A673 (cell line): ENCODE data around the gene DUSP8. TPM values are rescaled to one million over a fixed set of nuclear protein-coding genes. Genes with fewer than 3 reads are reported as not detected.

Experiments used
- BruUV-seq: library from RNA; stranded (reverse); fragments of 400-500 nt; replicated peaks from 2 replicates; lab custom pipeline; 2021; lab: Mats Ljungman, UMichigan
- CTCF ChIA-PET: fragments of 300-600 bp; sonication (Branson Sonifier 250); formaldehyde crosslinking; loops from one replicate; lab custom pipeline; 2022; ENCODE audit warnings: antibody characterized with exemption; lab: Charles Lee
- POLR2A ChIA-PET: fragments of 300-600 bp; sonication (Branson Sonifier 250); formaldehyde crosslinking; loops from one replicate; lab custom pipeline; 2022; ENCODE audit warnings: antibody characterized with exemption; ENCODE audit not compliant: low non-redundant PET; lab: Charles Lee
- DNase-seq: peaks from one replicate; pipeline ENCODE4 v3.0.0-alpha.2; 2015; ENCODE audit warnings: low spot score
- H3K27ac ChIP-seq: fragments of 200-600 bp; sonication (generic); 2 replicates; pipeline ENCODE4 v1.5.1; 2016; ENCODE audit warnings: mixed run types, low read depth, mild to moderate bottlenecking, mixed read lengths, antibody characterized with exemption, low read length; ENCODE audit not compliant: poor library complexity, severe bottlenecking
- H3K27me3 ChIP-seq: fragments of 200-600 bp; sonication (generic); replicated peaks from 2 replicates; pipeline ENCODE4 v1.6.1; 2017; ENCODE audit warnings: mixed run types, low read depth, mild to moderate bottlenecking, mixed read lengths, antibody characterized with exemption, low read length; ENCODE audit not compliant: insufficient read depth, poor library complexity
- H3K36me3 ChIP-seq: fragments of 200-600 bp; sonication (generic); 2 replicates; pipeline ENCODE4 v1.6.1; 2016; ENCODE audit warnings: mixed run types, mild to moderate bottlenecking, mixed read lengths, antibody characterized with exemption, low read length; ENCODE audit not compliant: insufficient read depth, poor library complexity, severe bottlenecking
- H3K4me1 ChIP-seq: fragments of 200-600 bp; sonication (generic); 2 replicates; pipeline ENCODE4 v1.6.1; 2017; ENCODE audit warnings: mixed run types, mild to moderate bottlenecking, mixed read lengths, antibody characterized with exemption, low read length; ENCODE audit not compliant: insufficient read depth, poor library complexity, severe bottlenecking
- H3K4me3 ChIP-seq: fragments of 200-600 bp; sonication (generic); 2 replicates; pipeline ENCODE4 v1.5.1; 2016; ENCODE audit warnings: low read depth, mixed run types, mild to moderate bottlenecking, mixed read lengths, low read length; ENCODE audit not compliant: poor library complexity, severe bottlenecking
- H3K9me3 ChIP-seq: fragments of 200-600 bp; sonication (generic); 2 replicates; pipeline ENCODE4 v1.6.1; 2016; ENCODE audit warnings: mixed run types, low read depth, mild to moderate bottlenecking, mixed read lengths, antibody characterized with exemption, low read length; ENCODE audit not compliant: poor library complexity, severe bottlenecking
- CTCF ChIP-seq: fragments of 300-800, 200-600 bp; sonication (generic); conservative IDR thresholded peaks from 2 replicates; pipeline ENCODE4 v1.5.1; 2017; ENCODE audit warnings: low read depth, mild to moderate bottlenecking, antibody characterized with exemption, low read length, moderate library complexity, mixed read lengths
- EZH2 ChIP-seq: fragments of 200-600 bp; sonication (generic); IDR thresholded peaks from 2 replicates; pipeline ENCODE4 v1.6.1; 2017; ENCODE audit warnings: borderline replicate concordance, low read depth, mild to moderate bottlenecking, mixed read lengths, antibody characterized with exemption, low read length; ENCODE audit not compliant: poor library complexity, severe bottlenecking
- intact Hi-C: fragments of 100-400 bp; cut with micrococcal nuclease; formaldehyde crosslinking; loops from one replicate; pipeline ENCODE4 v1.10.0; 2022; ENCODE audit not compliant: unreplicated experiment
- total RNA-seq: library from RNA; stranded (reverse); gene quantifications from 2 replicates; pipeline ENCODE4 v1.2.3, GENCODE V29; 2021

DUSP8 gene
- total RNA-seq, 1 experiment from 2014 or later, result 1.9 TPM

- no TSS peak for BruUV-seq
- ChIA-PET CTCF (no interaction called here), POLR2A (no interaction called here)
- intact Hi-C loops, result loop anchor here (5.0 to 10.0 kb wide), 2 partner anchors 76 to 284 kb away; partner anchors contain the start of genes KRTAP5-4, KRTAP5-5 and SYT8
- H3K27ac ChIP-seq, result no peak overlapping the region
- no peak for DNase-seq
- no peaks in the 10 kb centered on the region for H3K4me1 ChIP-seq
- no peak for TF ChIP-seq CTCF
- TF ChIP-seq EZH2, result no peak
- no peaks in the 10 kb centered on the region for H3K9me3 ChIP-seq
- H3K27me3 ChIP-seq, result peaks cover 35% of the 10 kb centered on the region
- H3K4me3 ChIP-seq, result no peak overlapping the region
- no peaks in the 10 kb centered on the region for H3K36me3 ChIP-seq
Observed at GRCh38 chr11:1548221-1549070, 23.6 kb downstream of the DUSP8 start.

- intact Hi-C loops, result loop anchor here (2.0 to 10.0 kb wide), 3 partner anchors 27 to 285 kb away; partner anchors contain the start of genes KRTAP5-4, KRTAP5-5 and SYT8
- ChIA-PET CTCF (interaction anchor here (1.8 kb wide), 1 partner anchor 27 kb away, joined by 14 read pairs; no protein-coding TSS in a partner anchor), POLR2A (no interaction called here)
- Histone ChIP-seq H3K9me3 (no peaks in the 10 kb centered on the region), H3K4me3 (no peak overlapping the region), H3K27ac (no peak overlapping the region), H3K4me1 (no peaks in the 10 kb centered on the region), H3K36me3 (no peaks in the 10 kb centered on the region), H3K27me3 (peaks cover 35% of the 10 kb centered on the region)
- DNase-seq, result no peak
- no peak for TF ChIP-seq CTCF
- no peak for TF ChIP-seq EZH2
- no TSS peak for BruUV-seq
Observed at GRCh38 chr11:1547467-1548098, 24.5 kb downstream of the DUSP8 start.

DNA sequence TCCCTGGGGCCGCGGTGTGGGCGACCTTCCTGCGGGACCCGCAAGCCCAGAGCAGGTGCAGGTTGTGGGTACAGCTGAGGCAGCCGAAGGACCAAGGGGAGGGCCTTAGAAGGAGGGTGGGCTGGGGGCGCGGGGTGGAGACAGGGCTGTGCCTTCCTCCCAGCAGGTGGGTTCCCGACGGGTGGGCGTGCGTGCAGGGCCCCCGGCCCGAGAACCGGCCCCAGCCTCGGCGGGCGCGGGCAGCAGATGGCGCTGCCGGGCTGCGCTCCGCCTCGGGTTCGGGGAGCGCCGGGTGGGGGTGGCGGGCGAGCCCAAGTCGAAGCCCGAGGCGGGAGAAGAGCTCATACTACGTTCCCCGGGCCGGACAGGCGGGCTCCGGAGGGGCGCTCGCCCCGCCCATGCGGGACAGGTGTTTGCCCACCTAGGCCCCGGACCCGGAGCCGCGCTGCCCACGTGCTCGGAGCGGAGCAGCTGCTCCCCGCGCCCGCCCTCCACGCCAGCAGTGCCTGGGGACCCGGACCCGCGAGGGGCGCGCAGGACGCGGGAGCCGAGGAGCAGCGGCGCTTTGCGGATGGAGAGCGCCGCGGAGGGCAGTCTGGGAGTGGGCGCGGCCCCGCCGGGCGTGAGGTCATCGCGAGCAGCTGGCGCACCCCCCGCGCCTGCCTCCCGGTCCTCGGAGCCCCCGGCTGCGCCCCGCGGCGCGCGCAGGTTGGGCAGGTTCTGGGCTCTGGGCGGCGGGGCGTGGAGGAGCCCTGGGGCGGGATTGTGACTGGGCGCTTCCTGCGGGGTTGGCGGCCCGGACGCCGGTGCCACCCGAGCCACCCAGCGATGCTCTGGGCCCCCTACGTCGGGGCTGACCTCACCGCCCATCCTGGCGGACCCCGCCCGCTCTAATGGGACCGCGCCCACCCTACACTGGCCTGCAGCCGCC lies 25.3 kb downstream of the DUSP8 start:
- no peak overlapping the region for H3K27ac ChIP-seq
- H3K4me1 ChIP-seq, result no peaks in the 10 kb centered on the region
- peak; percentile 55 for DNase-seq
- peak overlapping the region; percentile 21 for H3K4me3 ChIP-seq
- ChIA-PET POLR2A (no interaction called here), CTCF (interaction anchor here (0.6 to 1.8 kb wide), 10 partner anchors 12 to 84 kb away, joined by 3 to 17 read pairs (median 4); no protein-coding TSS in a partner anchor)
- H3K27me3 ChIP-seq, result peaks cover 35% of the 10 kb centered on the region
- no TSS peak for BruUV-seq
- TF ChIP-seq CTCF (peak; percentile 58), EZH2 (no peak)
- intact Hi-C loops, result loop anchor here (2.0 to 10.0 kb wide), 3 partner anchors 28 to 286 kb away; partner anchors contain the start of genes KRTAP5-4, KRTAP5-5 and SYT8
- no peaks in the 10 kb centered on the region for H3K9me3 ChIP-seq
- no peaks in the 10 kb centered on the region for H3K36me3 ChIP-seq
